GM12873 (cell line): ENCODE results near the gene ZNF420.

Experiments
- TF ChIP-seq, protein P1 (sequence below): IDR thresholded peaks from 2 replicates; pipeline ENCODE4 v1.5.1; 2012; ENCODE audit warnings: low read depth, mild to moderate bottlenecking, moderate library complexity, low read length, control low read depth; ENCODE audit not compliant: insufficient read depth; ENCODE audit errors: missing control alignments

Gene ZNF420

DNA sequence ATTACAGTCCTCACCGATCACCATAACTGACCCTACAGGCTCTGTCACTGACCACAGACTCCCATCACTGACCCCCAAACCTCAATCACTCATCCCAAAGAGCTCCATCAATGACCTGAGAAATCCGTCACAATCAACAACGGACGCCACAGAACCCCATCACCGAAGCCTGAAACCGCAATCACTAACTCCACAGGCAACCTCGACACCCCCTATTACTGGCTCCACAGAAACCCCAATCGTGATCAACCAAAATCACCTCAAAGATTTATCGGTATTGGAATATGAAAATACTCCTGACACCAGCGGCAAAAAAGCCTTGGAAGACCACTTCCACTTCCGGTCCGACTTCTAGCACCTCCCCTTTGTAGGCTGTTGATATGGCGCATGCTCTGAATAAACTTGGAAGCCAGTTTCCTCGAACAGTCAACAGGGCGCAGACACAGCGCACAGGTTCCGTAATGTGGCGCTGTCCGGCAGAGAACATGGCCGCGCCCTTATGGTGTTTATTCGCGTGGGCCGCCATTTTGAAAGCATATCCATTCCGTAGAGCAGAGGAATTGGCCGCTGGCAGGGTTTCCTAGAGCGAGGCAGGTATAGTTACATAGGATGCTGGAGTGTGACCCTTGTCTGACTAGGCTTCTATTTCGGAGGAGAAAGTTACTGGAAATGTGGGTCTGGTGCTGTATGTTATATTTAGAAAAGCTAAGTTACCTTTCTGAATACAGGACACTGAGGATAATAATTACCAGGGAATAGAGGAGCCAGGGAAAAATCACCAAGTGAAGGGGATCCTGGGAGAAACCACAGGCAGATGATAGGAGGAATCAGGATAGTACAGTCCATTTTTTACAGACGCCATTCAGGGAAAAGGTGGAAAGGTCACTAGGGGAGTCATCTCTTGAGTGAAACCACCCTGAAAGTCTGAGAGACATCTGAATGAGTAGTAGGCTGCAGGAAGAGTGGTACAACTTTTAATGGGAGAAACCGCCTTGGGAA lies 94.4 kb downstream of the ZNF420 start, which contains the start of gene ZNF585A:
Gene ZNF585A, minus strand, starts transcription at position 328 of the 999 bp plus-strand sequence. CDS start 2,785 bp downstream, outside the sequence.
- TF ChIP-seq, protein P1, sequence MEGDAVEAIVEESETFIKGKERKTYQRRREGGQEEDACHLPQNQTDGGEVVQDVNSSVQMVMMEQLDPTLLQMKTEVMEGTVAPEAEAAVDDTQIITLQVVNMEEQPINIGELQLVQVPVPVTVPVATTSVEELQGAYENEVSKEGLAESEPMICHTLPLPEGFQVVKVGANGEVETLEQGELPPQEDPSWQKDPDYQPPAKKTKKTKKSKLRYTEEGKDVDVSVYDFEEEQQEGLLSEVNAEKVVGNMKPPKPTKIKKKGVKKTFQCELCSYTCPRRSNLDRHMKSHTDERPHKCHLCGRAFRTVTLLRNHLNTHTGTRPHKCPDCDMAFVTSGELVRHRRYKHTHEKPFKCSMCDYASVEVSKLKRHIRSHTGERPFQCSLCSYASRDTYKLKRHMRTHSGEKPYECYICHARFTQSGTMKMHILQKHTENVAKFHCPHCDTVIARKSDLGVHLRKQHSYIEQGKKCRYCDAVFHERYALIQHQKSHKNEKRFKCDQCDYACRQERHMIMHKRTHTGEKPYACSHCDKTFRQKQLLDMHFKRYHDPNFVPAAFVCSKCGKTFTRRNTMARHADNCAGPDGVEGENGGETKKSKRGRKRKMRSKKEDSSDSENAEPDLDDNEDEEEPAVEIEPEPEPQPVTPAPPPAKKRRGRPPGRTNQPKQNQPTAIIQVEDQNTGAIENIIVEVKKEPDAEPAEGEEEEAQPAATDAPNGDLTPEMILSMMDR = peak; percentile 28
